Skeletal muscle tissue (tissue), 4 donors: ENCODE measurements around the gene NGB. TPM values are rescaled to one million over a fixed set of nuclear protein-coding genes. Genes with fewer than 3 reads are reported as not detected.

ENCODE experiments used
- H3K27ac ChIP-seq: one replicate; pipeline ENCODE4 v1.7.0; 2013; ENCODE audit warnings: mild to moderate bottlenecking, low read depth, low read length, inconsistent platforms
- H3K27me3 ChIP-seq, 3 donors: one replicate each; pipeline ENCODE4 v1.7.0; 2013; ENCODE audit warnings: low read length in 3 of 3; ENCODE audit not compliant: control insufficient read depth in 3 of 3, insufficient read depth in 3 of 3
- H3K36me3 ChIP-seq, 3 donors: one replicate each; pipeline ENCODE4 v1.7.0; 2013; ENCODE audit warnings: low read length in 3 of 3; ENCODE audit not compliant: control insufficient read depth in 3 of 3, insufficient read depth in 3 of 3
- H3K4me1 ChIP-seq, 3 donors: one replicate each; pipeline ENCODE4 v1.7.0; 2013; ENCODE audit warnings: low read length in 3 of 3, mild to moderate bottlenecking in 3 of 3; ENCODE audit not compliant: control insufficient read depth in 3 of 3, insufficient read depth in 3 of 3
- H3K4me3 ChIP-seq, 3 donors: one replicate each; pipeline ENCODE4 v1.7.0; 2013; ENCODE audit warnings: low read length in 3 of 3
- H3K9ac ChIP-seq, 3 donors: one replicate each; pipeline ENCODE4 v1.7.0; 2013; ENCODE audit warnings: low read length in 3 of 3, mild to moderate bottlenecking in 3 of 3, moderate library complexity in 2 of 3, low read depth in 1 of 3
- H3K9me3 ChIP-seq, 3 donors: one replicate each; pipeline ENCODE4 v1.7.0; 2013; ENCODE audit warnings: low read length in 3 of 3; ENCODE audit not compliant: control insufficient read depth in 3 of 3
- total RNA-seq: library from RNA; depleted of rRNA; stranded (reverse); fragments of >200 nt; gene quantifications from one replicate; pipeline ENCODE4 v1.2.3, GENCODE V29; 2014
- donor health status: Osteomylitis.

NGB gene
- total RNA-seq, 1 donor from 2014 or later = not detected

DNA sequence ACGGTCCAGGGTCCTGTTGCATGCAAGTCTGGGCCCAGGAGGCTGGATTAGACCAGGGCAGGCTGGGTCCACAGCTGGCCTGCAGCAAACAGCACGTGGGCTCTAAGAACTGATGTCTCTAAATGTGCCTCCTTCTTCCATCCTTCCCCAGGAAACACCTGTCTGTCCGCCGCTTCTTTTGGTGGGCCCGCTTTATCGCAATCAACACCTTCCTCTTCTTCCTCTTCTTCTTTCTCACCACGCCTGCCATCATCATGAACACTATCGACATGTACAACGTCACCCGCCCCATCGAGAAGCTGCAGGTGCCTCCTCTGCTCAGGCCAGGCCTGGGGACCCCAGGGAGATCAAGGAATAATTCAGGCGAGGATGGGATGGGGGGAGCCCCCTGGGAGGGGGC is 28.3 kb downstream of the NGB start:
- Histone ChIP-seq H3K36me3 (no peaks in the 10 kb centered on the region), H3K27ac (no peak overlapping the region), H3K9ac (no peak overlapping the region), H3K27me3 (peaks cover 0 to 2% (median 0%) of the 10 kb centered on the region in 3 donors), H3K9me3 (no peaks in the 10 kb centered on the region), H3K4me3 (no peak overlapping the region), H3K4me1 (no peaks in the 10 kb centered on the region)

DNA sequence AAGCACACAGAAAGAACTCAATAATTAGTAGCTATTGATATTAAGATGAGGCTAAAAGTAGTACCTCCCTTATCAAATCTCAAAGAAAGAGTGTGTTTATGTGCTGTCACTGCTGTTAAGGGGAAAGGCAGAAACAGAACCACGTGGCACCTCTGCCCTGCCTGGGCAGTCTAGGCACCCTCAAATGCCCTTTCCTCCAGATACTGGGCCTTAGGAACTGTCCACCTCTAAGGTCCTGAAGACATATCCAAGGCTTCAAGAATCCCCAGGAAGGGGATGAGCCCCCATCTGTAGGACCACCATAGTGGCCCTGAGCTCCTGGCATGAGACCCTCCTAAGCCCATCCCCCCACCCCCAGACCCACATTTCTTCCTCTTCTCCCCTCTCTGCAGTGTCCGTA is 29.1 kb downstream of the NGB start:
- Histone ChIP-seq H3K4me1 (no peaks in the 10 kb centered on the region), H3K27me3 (peaks cover 0 to 2% (median 0%) of the 10 kb centered on the region in 3 donors), H3K9me3 (no peaks in the 10 kb centered on the region), H3K9ac (no peak overlapping the region), H3K4me3 (no peak overlapping the region), H3K27ac (no peak overlapping the region), H3K36me3 (no peaks in the 10 kb centered on the region)

DNA sequence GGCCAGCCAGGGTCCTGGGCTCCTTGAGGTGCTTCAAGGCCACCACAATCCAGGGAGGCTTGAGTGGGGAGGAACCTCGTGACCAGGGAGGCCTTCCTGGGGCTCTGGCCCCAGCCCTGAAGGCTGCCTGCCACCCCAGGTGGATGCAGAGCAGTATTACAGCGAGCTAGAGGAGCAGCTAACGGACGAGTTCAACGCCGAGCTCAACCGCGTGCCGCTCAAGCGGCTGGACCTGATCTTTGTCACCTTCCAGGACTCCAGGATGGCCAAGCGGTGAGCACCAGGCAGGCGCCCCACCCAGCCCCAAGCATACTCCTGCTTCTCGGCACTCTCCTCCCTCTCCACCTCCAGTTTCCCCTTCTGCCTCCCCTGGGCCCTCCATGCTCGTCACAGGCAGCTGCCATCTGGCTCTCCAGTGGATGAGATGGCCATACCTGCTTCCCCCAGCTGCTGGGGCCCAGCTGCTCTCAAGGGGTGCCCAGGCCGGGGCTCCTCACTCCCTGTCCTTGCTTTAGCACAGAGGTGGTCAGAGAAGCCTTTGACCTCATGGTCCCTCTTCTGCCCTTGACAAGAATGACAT is 30.6 kb downstream of the NGB start:
- H3K4me1 ChIP-seq = no peaks in the 10 kb centered on the region
- no peaks in the 10 kb centered on the region for H3K9me3 ChIP-seq
- H3K4me3 ChIP-seq = no peak overlapping the region
- H3K27me3 ChIP-seq = peaks cover 0 to 2% (median 0%) of the 10 kb centered on the region in 3 donors
- no peaks in the 10 kb centered on the region for H3K36me3 ChIP-seq
- no peak overlapping the region for H3K27ac ChIP-seq
- H3K9ac ChIP-seq = no peak overlapping the region

DNA sequence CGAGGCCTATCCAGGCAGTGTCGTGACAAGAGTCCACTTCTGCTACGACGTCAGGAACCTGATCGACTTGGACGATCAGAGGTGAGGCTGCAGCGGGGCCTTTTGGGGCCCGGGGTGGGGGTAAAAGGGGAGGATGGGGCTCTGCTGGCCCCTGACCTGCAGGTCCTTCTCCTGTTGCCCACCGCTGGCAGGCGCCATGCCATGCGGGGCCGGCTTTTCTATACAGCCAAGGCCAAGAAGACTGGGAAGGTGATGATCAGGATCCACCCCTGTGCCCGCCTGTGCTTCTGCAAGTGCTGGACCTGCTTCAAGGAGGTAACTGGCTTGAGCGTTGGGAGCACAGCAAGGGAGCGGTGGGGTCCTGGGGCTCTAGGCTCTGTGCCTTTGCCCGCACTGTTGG is 31.6 kb downstream of the NGB start:
- Histone ChIP-seq H3K27me3 (peaks cover 0 to 2% (median 0%) of the 10 kb centered on the region in 3 donors), H3K9ac (no peak overlapping the region), H3K4me1 (no peaks in the 10 kb centered on the region), H3K4me3 (no peak overlapping the region), H3K9me3 (no peaks in the 10 kb centered on the region), H3K27ac (no peak overlapping the region), H3K36me3 (no peaks in the 10 kb centered on the region)

DNA sequence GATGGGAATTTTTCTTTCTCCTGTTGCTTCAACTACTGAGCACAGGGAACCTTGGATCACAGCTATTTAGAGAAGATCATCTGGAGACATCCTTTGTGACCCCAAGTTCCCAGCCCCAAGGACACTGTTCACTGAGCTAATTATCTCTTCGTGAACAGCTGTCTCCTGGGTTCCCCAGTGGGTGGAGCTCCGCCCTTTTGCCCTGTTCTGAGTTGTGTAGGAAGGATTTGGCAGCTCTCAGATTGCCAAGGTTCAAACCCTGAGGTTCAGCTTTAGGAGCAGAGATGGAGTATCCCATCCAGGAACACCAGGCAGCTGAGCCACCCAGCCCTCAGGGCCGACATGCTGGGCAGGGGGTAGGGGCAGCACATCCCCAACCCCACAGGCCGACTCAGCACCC is 32.0 kb downstream of the NGB start:
- no peaks in the 10 kb centered on the region for H3K9me3 ChIP-seq
- H3K27me3 ChIP-seq = peaks cover 0 to 2% (median 0%) of the 10 kb centered on the region in 3 donors
- no peak overlapping the region for H3K9ac ChIP-seq
- H3K27ac ChIP-seq = no peak overlapping the region
- H3K4me1 ChIP-seq = no peaks in the 10 kb centered on the region
- no peaks in the 10 kb centered on the region for H3K36me3 ChIP-seq
- no peak overlapping the region for H3K4me3 ChIP-seq

DNA sequence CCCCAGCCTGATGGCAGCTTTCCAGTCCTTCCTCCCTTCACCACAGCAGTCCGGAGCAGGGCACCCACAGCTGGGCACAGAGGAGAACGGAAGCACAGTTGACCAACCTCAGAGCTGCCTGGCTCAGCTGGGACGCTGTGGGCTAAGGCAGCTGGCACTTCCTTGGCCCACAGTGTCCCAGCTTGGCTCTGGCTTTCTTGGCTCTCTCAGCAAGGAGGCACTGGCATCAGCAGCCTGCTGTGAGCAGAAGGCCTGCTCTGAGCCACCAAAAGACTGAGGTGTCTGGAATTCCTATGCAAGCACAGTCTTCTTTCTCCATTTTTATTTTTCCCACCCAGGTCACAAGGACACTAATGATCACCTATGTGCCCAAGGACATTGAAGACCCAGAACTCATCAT is 32.6 kb downstream of the NGB start:
- H3K27me3 ChIP-seq = no peaks in the 10 kb centered on the region
- H3K9me3 ChIP-seq = no peaks in the 10 kb centered on the region
- H3K27ac ChIP-seq = no peak overlapping the region
- no peak overlapping the region for H3K4me3 ChIP-seq
- no peaks in the 10 kb centered on the region for H3K36me3 ChIP-seq
- H3K9ac ChIP-seq = no peak overlapping the region
- no peaks in the 10 kb centered on the region for H3K4me1 ChIP-seq

DNA sequence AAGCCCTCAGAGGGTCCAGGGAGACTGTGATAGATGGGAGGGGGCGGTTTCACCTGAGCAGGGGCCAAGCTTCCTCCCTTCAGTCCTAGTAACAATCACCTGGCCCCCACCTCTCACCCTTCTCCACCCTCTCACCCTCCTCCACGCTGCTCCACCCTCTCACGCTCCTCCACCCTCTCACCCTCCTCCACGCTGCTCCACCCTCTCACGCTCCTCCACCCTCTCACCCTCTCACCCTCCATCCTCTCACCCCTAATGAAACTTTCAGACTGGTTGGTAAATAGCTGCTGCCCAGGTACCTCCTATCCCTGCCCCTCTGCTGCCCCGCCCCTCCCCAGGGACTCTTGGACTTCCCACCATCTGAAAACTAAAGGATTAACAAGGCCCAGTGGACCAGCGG is 34.2 kb downstream of the NGB start:
- Histone ChIP-seq H3K9me3 (no peaks in the 10 kb centered on the region), H3K9ac (no peak overlapping the region), H3K27me3 (no peaks in the 10 kb centered on the region), H3K4me1 (no peaks in the 10 kb centered on the region), H3K27ac (no peak overlapping the region), H3K36me3 (no peaks in the 10 kb centered on the region), H3K4me3 (no peak overlapping the region)

DNA sequence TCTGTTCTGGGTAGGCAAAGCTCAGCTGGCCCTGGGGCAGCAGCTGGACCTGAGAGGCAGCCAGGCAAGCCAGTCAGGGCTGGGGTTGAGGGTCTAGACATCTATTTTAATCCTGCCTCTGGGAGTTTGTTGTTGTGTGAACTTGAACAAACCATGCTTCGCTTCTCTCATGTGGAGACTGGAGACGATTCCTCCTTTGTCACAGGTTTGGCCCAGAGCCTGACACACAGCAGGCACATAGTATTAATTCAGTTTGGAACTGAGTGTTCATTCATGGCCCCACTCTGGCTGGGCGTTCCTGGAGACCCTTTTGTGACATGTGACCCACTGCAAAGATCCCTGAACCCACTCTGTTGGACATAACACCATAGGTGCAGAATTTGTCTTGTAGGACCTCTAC is 39.3 kb downstream of the NGB start:
- Histone ChIP-seq H3K4me1 (no peaks in the 10 kb centered on the region), H3K27me3 (no peaks in the 10 kb centered on the region), H3K36me3 (no peaks in the 10 kb centered on the region), H3K9me3 (no peaks in the 10 kb centered on the region), H3K9ac (no peak overlapping the region), H3K4me3 (no peak overlapping the region), H3K27ac (no peak overlapping the region)

DNA sequence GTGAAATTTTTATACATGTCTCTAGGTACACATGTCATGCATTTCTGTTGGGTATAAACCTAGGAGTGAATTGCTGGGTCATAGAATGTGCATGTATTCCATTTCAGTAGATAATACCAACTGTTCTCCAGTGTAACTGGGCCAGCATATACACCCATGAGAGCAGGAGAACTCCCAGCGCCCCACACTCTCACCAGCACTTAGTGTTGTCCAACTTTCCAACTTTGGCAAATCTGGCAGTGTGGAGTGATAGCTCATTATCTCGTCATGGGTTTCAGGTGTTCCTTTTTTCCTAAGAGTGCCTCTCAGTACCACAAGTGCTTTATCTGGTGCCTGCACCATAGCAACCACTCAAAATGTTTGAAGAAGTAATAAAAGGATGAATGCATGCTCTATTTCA is 40.1 kb downstream of the NGB start:
- Histone ChIP-seq H3K27me3 (no peaks in the 10 kb centered on the region), H3K9me3 (no peaks in the 10 kb centered on the region), H3K4me1 (no peaks in the 10 kb centered on the region), H3K36me3 (no peaks in the 10 kb centered on the region), H3K4me3 (no peak overlapping the region), H3K9ac (no peak overlapping the region), H3K27ac (no peak overlapping the region)

DNA sequence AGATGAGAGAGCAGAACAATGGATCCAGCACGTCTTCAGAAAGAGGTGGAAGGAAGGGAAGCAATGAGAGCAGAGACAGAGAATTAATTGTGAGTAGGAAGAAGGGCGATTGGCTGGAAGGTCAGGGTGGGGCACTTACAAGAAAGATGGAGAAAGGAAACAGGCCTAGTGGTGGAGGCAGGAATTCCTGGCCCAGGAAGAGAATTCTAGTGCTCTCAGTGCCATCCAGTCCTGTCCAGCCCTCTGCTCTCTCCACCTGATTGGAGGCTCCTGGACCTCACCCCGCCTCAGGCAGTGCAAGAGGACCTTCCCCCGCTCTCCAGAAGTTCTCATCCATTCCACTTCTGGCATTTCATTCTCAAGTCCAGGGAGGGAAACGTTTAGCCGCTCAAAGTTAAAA is 43.0 kb downstream of the NGB start:
- Histone ChIP-seq H3K4me3 (no peak overlapping the region), H3K27ac (no peak overlapping the region), H3K27me3 (peaks cover 0 to 6% (median 5%) of the 10 kb centered on the region in 3 donors), H3K9ac (no peak overlapping the region), H3K9me3 (no peaks in the 10 kb centered on the region), H3K4me1 (no peaks in the 10 kb centered on the region), H3K36me3 (no peaks in the 10 kb centered on the region)
